HG02870 (cell line): ENCODE results near the gene TNFSF8.

Experiments
- ATAC-seq: cut with Tn5 transposase; IDR thresholded peaks from one replicate; pipeline ENCODE4 v1.9.1; 2021; ENCODE audit warnings: mild to moderate bottlenecking, moderate library complexity; ENCODE audit not compliant: unreplicated experiment

Gene TNFSF8

DNA sequence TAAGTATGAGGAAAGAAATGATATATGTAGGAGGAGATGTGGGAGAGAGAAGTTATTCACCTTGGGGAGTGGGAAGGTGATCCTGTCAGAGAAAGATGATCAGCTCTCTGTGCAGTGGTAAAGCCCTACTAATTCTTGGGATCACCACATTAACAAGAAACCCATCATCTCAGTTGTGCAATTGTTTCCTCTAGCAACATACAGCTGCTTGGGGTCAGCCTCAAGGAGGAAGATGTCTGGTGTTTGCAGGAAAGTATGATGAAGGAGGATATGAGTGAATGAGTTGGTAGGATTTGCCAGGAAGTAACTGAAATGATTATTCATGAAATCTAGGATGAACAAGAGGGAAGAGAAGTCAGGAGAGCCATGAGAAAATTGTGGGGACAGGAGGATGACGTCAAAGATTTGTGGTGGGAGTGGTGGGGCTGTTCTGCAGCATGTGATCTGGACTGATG is 50.1 kb downstream of the TNFSF8 start:
- ATAC-seq, result no peak

DNA sequence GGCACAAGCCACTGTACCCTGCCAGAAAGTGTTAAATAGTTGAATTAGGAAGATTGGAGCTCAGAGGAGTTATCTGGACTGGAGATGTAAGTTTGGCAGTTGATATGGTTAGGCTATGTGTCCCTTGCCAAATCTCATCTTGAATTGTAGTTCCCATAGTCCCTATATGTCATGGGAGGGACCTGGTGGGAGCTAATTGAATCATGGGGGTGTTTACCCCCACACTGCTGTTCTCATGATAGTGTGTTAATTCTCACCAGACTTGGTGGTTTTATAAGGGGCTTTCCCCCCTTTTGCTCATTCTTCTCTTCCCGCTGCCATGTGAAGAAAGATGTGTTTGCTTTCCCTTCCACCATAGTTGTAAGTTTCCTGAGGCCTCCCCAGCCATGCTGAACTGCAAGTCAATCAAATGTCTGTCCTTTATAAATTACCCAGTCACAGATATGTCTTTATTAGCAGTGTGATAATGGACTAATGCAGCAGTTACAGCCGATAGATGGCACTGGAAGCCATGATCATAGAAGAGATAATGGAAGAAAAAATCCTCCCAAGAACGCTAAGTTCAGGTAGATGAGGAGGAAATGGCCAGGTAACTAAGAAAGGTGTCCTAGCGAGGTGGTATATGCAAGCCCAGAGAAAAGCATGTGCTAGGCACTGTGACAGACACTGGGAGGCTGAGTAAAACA is 51.4 kb downstream of the TNFSF8 start:
- no peak for ATAC-seq

DNA sequence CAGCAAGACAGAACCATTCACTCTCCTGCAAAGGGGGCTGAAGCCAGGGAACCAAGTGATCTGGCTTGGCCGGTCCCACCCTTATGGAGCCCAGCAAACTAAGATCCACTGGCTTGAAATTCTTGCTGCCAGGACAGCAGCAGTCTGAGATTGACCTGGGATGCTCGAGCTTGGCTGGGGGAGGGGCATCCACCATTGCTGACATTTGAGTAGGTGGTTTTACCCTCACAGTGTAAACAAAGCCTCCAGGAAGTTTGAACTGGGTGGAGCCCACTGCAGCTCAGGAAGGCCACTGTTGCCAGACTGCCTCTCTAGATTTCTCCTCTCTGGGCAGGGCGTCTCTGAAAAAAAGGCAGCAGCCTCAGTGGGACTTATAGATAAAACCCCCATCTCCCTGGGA is 60.5 kb downstream of the TNFSF8 start:
- no peak for ATAC-seq

DNA sequence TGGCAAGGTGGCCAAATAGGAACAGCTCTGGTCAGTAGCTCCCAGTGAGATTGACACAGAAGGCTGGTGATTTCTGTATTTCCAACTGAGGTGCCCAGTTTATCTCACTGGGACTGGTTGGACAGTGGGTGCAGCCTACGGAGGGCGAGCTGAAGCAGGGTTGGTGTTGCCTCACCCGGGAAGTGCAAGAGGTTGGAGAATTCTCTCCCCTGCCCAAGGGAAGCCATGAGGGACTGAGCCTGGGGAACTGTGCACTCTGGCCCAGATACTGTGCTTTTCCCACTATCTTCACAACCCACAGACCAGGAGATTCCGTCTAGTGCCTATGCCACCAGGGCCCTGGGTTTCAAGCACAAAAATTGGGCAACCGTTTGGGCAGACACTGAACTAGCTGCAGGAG is 61.0 kb downstream of the TNFSF8 start:
- ATAC-seq, result no peak

DNA sequence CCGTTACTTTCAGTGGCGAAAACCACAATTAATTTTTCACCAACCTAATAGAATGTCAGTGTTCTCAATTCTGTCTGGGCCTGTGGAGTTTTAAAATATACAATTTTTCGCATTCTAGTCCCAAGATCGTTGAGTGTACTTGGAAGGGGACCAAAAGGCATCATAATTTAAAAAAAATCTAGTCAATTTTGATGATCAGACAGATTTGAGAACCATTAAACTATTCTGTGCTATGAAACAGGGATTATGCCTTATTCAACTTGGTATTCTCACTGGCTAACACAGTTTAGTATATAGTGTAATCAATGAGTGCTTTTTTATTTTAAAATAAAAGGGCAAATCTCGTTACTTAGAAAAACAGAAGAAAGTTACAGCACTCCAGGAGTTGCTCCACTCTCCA is 63.1 kb downstream of the TNFSF8 start:
- no peak for ATAC-seq

DNA sequence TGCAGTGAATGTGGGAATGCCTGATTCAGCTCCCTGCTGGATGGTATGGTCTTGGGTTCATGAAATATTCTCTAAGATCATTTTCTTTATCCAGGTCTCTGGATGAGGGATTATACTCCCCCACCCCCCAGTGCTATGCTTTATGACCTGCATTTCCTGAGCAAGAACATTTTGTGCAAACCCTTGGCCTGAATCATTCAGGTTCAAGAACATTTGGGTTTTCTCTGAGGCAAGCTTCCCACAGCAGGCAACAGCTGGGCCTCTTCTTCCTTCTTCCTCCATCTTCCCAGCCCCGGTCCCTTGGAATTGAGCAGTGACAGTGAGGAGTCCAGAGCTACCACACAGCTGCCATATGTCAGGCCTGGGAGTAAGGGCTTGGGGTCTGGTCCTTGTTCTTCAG is 65.9 kb downstream of the TNFSF8 start:
- ATAC-seq, result no peak

DNA sequence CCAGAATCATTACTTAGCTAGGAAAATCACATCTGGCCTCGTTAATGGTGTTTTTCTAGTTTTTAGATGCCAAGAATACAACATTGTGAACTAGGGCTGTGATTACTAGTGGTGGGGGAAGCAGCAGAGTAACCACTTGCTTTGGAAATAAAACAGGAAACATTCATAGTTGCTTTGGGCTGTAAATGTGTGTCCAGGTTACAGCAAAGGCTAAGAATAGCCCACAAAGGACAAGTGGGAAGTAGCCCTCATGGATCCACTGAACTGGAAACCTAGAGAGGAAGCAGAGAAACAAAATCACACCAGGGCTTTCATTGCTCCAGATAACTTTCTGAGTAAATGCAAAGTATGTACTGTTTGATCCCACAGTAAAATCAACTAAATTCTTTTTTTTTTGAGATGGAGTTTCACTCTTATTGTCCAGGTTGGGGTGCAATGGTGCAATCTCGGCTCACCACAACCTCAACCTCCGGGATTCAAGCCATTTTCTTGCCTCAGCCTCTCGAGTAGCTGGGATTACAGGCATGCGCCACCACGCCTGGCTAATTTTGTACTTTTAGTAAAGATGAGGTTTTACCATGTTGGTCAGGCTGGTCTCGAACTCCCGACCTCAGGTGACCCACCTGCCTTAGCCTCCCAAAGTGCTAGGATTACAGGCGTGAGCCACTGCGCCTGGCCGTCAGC is 68.3 kb downstream of the TNFSF8 start:
- no peak for ATAC-seq

DNA sequence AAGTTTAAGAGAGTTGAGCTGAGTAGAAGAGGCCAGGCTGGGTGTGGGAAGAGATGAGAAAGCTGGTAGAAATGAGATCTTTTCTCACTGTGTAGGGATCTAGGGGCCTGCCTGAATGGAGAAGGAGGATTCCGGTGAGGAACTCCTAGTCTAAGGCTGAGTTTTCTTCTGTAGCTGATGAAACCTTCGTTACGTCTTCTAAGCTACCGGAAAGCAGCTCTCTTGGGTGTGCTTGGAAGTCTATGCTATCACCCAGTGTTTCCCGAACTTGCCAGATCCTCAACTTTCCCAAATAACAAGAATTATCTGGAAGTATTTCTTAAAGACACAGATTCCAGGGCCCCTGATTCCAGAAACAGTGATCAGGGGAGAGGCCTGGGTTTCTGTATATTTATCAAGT is 69.1 kb downstream of the TNFSF8 start:
- no peak for ATAC-seq

DNA sequence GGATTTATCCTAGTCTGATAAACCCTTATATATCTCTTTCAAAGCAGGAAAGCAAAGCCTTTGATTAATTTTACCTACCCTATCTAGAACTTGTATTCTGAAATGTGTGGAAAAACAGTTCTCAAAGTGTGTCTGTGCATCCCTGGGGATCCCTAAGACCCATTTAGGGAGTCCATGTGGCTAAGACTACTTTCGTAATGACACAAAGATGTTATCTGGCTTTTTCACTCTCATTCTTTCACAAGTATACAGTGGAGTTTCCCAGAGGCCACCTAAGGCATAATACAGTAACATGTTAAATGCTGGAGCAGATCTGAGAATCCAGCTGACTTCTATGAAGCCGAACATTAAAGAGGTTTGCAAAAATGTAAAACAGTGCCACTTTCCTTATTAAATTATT is 70.2 kb downstream of the TNFSF8 start:
- peak; percentile 61 for ATAC-seq

DNA sequence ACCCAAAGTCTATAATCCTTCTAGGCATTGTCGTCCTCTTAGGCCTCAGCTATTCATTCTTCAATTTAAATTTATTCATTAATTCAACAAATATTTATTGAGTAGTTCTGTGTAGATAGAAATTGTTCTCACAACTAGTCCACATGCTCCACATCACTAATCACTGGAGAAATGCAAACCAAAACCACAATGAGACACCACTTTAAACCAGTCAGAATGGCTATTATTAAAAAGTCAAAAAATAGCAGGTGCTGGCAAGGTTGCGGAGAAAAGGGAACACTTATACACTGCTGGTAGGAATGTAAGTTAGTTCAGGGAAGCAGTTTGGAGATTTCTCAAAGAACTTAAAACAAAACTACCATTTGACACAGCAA is 73.5 kb downstream of the TNFSF8 start:
- ATAC-seq, result no peak

DNA sequence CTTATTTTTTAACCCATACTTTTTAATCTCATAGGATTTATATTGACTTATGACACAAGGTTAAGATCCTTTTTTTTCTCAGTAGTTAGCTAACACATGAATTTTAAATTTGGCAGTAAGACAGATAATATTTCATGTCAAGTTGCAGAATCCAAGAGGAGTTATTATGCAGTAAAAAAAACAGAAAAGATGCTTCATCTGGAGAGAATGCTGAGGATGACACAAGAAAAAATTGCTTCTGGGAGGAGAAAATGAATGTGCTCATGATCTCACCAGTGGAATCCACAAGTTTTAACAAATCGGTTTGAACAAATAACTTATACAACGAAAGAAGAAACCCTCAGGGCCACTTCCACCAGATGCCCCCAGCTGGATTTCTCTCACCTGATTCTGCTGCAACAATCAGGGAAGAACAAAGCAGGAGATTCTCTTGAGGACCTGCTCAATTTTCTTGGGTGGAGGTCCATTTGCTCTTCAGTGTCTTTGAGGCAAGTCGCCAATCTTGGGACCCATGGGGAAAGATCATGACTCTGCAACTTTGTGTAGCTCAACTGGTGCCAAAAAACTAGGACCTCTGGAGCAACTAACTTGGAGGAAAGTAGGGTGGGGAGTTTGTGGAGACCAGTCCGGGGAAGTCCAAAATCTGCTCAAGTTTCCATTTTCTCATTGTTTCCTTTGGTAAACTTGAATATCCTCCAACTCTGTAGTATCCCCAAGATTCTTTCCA is 74.0 kb downstream of the TNFSF8 start:
- ATAC-seq, result no peak

DNA sequence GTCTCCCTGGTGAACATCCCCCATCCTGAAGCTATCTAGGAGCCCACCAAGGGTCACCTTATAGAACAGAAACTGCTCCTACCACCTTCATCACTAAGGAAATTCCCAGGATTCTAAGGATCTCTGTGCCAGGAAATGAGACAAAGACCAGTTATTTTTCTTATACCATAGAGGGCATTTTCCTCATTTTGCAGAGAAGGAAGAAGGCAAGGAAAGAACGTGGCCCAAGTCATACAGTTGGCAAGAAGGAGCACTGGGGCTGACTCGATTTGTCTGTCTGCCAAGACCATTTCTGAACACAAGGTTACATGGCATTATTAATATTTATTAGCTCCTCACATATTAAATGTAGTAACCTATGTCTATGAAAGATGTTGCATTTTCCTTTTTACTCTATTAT is 74.9 kb downstream of the TNFSF8 start:
- no peak for ATAC-seq

DNA sequence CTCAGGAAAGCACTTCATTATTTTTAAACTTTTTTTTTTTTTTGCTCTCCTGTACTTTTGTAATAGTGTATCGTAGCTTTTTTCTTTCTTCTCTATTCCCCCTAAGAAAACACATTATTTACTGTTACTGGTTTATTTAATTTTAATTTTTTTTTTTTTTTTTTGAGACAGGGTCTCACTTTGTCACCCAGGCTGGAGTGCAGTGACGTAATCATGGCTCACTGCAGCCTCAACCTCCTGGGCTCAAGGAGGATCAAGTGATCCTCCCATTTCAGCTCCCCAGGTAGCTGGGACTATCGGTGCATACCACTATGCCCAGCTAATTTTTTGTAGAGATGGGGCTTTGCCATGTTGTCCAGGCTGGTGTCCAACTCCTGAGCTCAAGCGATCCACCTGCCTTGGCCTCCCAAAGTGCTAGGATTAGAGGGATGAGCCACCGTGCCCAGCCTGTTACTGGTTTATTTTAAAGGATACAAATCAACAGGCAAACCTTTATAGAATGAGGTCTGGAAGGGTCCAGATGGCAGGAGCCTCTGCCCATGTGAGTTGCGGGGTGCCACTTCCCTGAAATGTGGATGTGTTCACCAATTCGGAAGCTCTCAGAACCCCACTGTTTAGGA is 75.5 kb downstream of the TNFSF8 start:
- ATAC-seq, result no peak

DNA sequence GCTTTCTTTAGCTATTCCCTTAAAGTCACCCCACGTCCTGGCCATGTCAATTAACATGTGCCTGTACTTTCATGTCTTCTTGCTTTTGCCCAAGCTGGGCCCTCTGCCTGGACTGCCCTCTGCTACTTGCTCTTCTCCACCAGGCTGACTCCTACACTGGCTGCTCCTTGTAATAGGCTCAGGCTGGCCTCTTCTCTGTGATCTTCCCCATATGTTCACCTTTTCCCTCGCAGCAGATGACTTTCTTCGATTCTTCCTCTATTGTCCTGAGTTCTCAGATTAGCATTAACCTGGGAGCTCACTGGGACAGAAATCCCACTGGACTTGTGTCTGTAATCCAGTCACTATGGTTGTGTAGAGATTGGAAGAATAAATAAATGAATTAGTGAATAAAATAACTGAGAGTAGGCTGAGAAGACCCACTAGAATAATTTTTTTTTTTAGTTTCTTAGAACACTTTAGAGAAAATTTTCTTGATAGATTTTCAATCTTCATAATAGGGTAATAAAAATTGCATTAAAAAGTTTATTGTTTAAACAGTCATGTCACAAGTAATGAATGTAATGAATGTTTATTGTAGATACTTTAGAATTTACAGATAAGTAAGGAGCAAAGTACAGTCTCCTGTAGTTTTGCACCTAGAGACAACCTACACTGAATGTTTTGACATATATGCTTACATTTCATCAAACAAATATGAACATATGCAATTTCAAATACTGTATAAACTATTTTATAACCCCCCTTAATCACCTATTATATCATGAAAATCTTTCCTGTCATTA is 77.1 kb downstream of the TNFSF8 start:
- no peak for ATAC-seq

DNA sequence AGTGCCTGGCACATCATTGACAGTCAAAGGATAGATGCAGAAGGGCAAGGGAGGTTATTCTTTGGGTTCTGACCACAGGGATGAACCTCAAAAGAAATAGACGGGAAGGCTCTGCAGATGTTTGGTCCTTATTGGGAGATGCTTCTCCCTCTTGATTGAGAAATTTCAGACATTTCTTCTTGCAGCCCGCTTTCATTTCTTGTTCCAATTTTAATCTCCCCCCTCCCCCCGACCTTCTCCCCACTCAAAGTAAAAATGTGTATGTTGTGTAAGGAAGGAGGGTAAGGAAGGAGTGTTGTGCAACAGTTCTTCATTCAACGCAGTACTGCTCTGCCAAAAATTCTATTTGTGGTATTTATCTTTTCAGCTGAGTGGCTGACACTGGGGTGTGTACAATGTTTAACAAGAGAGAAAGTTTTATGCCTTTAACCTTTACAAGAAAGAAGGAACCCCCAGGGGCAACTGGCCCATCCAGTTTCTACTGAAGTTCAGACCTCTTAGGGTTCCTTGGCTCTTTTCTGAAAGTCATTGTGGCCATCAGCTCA is 78.3 kb downstream of the TNFSF8 start:
- no peak for ATAC-seq

DNA sequence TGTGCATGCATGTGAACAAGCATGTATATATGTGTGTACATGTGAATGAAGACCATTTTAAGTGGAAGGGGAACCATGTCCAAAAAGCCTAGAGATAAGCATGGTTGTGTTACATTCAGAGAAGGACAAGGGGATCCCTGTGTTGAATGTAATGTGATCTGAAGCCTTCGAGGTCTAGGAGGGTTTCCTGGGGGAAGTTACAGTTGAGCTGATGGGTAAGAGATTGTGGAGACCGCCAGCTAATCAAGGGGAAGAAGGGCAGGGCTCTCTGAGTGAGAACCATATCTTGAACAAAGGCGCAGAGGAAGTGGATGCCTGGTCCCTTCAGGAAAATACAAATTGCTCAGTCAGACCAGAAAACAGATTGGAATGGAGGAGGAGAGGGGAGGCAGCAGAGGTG is 79.1 kb downstream of the TNFSF8 start:
- ATAC-seq, result no peak
